Dendritic cell treated with granulocyte-macrophage colony-stimulating factor and Interleukin-4, amounts not matched to agents 40 ng/mL and 50 ng/mL, for 4 days (primary cell): ENCODE results near the gene MMS19.
"Not testable (repeated sequence)": the region's sequence is repeated elsewhere in the genome, so short reads cannot be mapped to it uniquely, and the experiment has no call there.

ENCODE experiments used
- H3K27ac Mint-ChIP-seq: one replicate; pipeline ENCODE4 v1.8.0; 2022; ENCODE audit warnings: mild to moderate bottlenecking, mixed read lengths
- H3K27me3 Mint-ChIP-seq: one replicate; pipeline ENCODE4 v1.8.0; 2022; ENCODE audit warnings: mild to moderate bottlenecking, mixed read lengths
- H3K36me3 Mint-ChIP-seq: one replicate; pipeline ENCODE4 v1.8.0; 2022; ENCODE audit warnings: low read depth, mixed read lengths
- H3K4me1 Mint-ChIP-seq: one replicate; pipeline ENCODE4 v1.8.0; 2022; ENCODE audit warnings: low read depth, mixed read lengths
- H3K4me3 Mint-ChIP-seq: one replicate; pipeline ENCODE4 v1.8.0; 2022; ENCODE audit warnings: mild to moderate bottlenecking, moderate library complexity, mixed read lengths
- H3K9me3 Mint-ChIP-seq: one replicate; pipeline ENCODE4 v1.8.0; 2022; ENCODE audit warnings: mixed read lengths
- intact Hi-C: fragments of 100-400 bp; cut with micrococcal nuclease; formaldehyde crosslinking; loops from one replicate; pipeline ENCODE4 v1.15.0; 2022

Gene MMS19

GRCh38 chr10:97427571-97428179 lies 70.5 kb downstream of the MMS19 start:
- Mint-ChIP-seq H3K27ac (peak overlapping the region; percentile 83), H3K4me1 (peaks cover 38% of the 10 kb centered on the region), H3K27me3 (no peaks in the 10 kb centered on the region), H3K4me3 (peak overlapping the region; percentile 84), H3K9me3 (no peaks in the 10 kb centered on the region), H3K36me3 (peaks cover 48% of the 10 kb centered on the region)
- intact Hi-C loops, result loop anchor here (5.0 kb wide), 1 partner anchor 70 kb away; the partner anchor contains the start of genes MMS19 and UBTD1

GRCh38 chr10:97426776-97427570 lies 71.2 kb downstream of the MMS19 start:
- H3K4me1 Mint-ChIP-seq, result peaks cover 38% of the 10 kb centered on the region

GRCh38 chr10:97425964-97426775 lies 72.1 kb downstream of the MMS19 start, which contains the start of gene PGAM1:
Gene PGAM1 (plus strand): TSS chr10:97426191. CDS start chr10:97426308, 117 bp downstream.
- Mint-ChIP-seq H3K27ac (peak within 1 kb of the TSS; percentile 83), H3K9me3 (no peaks in the 10 kb centered on the region), H3K36me3 (peaks cover 35% of the 10 kb centered on the region), H3K4me3 (peak within 1 kb of the TSS; percentile 84), H3K27me3 (no peaks in the 10 kb centered on the region), H3K4me1 (peaks cover 41% of the 10 kb centered on the region)
- intact Hi-C loops, result loop anchor here (1.0 to 5.0 kb wide), 2 partner anchors 19 to 71 kb away; partner anchors contain the start of genes MMS19 and UBTD1

More at GRCh38 chr10:97426776-97427570, 71.2 kb downstream of the MMS19 start:
- H3K9me3 Mint-ChIP-seq, result no peaks in the 10 kb centered on the region
- peak overlapping the region; percentile 84 for H3K4me3 Mint-ChIP-seq
- peak overlapping the region; percentile 83 for H3K27ac Mint-ChIP-seq
- intact Hi-C loops, result loop anchor here (5.0 kb wide), 1 partner anchor 70 kb away; the partner anchor contains the start of genes MMS19 and UBTD1
- H3K27me3 Mint-ChIP-seq, result no peaks in the 10 kb centered on the region
- peaks cover 43% of the 10 kb centered on the region for H3K36me3 Mint-ChIP-seq

- intact Hi-C loops, H3K27me3 Mint-ChIP-seq, H3K9me3 Mint-ChIP-seq, H3K4me3 Mint-ChIP-seq: not testable (repeated sequence)
- H3K4me1 Mint-ChIP-seq, result peaks cover 52% of the 10 kb centered on the region
- peak overlapping the region; percentile 83 for H3K27ac Mint-ChIP-seq
- H3K36me3 Mint-ChIP-seq, result peaks cover 13% of the 10 kb centered on the region
Observed at GRCh38 chr10:97423757-97424098, 74.5 kb downstream of the MMS19 start.

GRCh38 chr10:97416565-97416964 lies 81.7 kb downstream of the MMS19 start:
- Mint-ChIP-seq H3K4me1 (peaks cover 53% of the 10 kb centered on the region), H3K27ac (no peak overlapping the region), H3K27me3 (no peaks in the 10 kb centered on the region), H3K9me3 (no peaks in the 10 kb centered on the region), H3K4me3 (no peak overlapping the region), H3K36me3 (no peaks in the 10 kb centered on the region)
- intact Hi-C loops, result no loop called here

GRCh38 chr10:97412891-97413304 lies 85.3 kb downstream of the MMS19 start:
- Mint-ChIP-seq H3K27me3 (no peaks in the 10 kb centered on the region), H3K36me3 (no peaks in the 10 kb centered on the region), H3K27ac (peak overlapping the region; percentile 6), H3K4me1 (peaks cover 44% of the 10 kb centered on the region), H3K9me3 (no peaks in the 10 kb centered on the region), H3K4me3 (no peak overlapping the region)
- intact Hi-C loops, result no loop called here

GRCh38 chr10:97411406-97411805 lies 86.8 kb downstream of the MMS19 start:
- H3K9me3 Mint-ChIP-seq, result no peaks in the 10 kb centered on the region
- no peak overlapping the region for H3K27ac Mint-ChIP-seq
- H3K27me3 Mint-ChIP-seq, result no peaks in the 10 kb centered on the region
- intact Hi-C loops, result no loop called here
- H3K4me1 Mint-ChIP-seq, result peaks cover 47% of the 10 kb centered on the region
- no peak overlapping the region for H3K4me3 Mint-ChIP-seq
- no peaks in the 10 kb centered on the region for H3K36me3 Mint-ChIP-seq

- Mint-ChIP-seq H3K4me3 (no peak overlapping the region), H3K36me3 (no peaks in the 10 kb centered on the region), H3K27me3 (no peaks in the 10 kb centered on the region), H3K4me1 (peaks cover 48% of the 10 kb centered on the region), H3K27ac (peak overlapping the region; percentile 92), H3K9me3 (no peaks in the 10 kb centered on the region)
- intact Hi-C loops, result loop anchor here (10.0 kb wide), 2 partner anchors 74 to 86 kb away; partner anchors contain the start of genes FRAT2, MMS19 and UBTD1
Observed at GRCh38 chr10:97408496-97408992, 89.7 kb downstream of the MMS19 start.
